ENCODE results near the gene LMLN.
"Not testable (repeated sequence)": the region's sequence is repeated elsewhere in the genome, so short reads cannot be mapped to it uniquely, and the experiment has no call there.

Gene LMLN, protein sequence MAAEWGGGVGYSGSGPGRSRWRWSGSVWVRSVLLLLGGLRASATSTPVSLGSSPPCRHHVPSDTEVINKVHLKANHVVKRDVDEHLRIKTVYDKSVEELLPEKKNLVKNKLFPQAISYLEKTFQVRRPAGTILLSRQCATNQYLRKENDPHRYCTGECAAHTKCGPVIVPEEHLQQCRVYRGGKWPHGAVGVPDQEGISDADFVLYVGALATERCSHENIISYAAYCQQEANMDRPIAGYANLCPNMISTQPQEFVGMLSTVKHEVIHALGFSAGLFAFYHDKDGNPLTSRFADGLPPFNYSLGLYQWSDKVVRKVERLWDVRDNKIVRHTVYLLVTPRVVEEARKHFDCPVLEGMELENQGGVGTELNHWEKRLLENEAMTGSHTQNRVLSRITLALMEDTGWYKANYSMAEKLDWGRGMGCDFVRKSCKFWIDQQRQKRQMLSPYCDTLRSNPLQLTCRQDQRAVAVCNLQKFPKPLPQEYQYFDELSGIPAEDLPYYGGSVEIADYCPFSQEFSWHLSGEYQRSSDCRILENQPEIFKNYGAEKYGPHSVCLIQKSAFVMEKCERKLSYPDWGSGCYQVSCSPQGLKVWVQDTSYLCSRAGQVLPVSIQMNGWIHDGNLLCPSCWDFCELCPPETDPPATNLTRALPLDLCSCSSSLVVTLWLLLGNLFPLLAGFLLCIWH
- total RNA-seq, result 2.9 to 5.7 (median 3.8) reads per million in 4 donors

DNA sequence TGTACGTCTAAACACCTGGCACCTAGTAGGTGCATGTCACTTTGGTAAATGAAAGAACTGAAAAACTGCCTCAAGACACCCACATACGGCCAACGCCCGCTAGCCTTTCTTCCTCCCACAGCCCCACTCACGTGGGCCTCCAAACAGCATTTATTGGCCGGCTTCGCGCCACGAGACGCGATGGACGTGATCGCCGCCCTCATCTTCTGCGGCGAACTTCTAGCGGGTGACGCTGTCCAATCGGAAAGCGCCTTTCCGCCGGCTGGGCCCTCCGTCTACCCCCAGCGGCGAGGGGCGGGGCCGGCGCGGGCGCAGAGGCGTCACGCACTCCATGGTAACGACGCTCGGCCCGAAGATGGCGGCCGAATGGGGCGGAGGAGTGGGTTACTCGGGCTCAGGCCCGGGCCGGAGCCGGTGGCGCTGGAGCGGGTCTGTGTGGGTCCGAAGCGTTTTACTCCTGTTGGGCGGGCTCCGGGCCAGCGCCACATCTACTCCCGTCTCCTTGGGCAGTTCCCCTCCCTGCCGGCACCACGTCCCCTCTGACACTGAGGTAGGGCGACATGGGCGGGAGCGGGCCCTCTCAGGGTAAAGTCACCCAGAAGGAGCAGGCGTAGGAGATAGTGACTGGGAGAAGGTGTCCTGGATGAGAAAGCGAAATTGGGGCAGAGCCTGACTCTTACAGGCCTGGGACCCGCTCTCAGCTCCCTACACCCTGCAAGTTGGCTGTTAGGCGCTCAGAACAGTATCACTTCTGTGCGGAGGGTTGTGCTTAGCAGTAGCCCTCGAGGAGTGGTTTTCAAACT, at the start of gene LMLN:
TSS of gene LMLN (plus strand) at position 327 of the 803 bp plus-strand sequence. CDS start at position 356, 29 bp downstream.
- peak; percentile 88 to 97 (median 92) for DNase-seq

DNA sequence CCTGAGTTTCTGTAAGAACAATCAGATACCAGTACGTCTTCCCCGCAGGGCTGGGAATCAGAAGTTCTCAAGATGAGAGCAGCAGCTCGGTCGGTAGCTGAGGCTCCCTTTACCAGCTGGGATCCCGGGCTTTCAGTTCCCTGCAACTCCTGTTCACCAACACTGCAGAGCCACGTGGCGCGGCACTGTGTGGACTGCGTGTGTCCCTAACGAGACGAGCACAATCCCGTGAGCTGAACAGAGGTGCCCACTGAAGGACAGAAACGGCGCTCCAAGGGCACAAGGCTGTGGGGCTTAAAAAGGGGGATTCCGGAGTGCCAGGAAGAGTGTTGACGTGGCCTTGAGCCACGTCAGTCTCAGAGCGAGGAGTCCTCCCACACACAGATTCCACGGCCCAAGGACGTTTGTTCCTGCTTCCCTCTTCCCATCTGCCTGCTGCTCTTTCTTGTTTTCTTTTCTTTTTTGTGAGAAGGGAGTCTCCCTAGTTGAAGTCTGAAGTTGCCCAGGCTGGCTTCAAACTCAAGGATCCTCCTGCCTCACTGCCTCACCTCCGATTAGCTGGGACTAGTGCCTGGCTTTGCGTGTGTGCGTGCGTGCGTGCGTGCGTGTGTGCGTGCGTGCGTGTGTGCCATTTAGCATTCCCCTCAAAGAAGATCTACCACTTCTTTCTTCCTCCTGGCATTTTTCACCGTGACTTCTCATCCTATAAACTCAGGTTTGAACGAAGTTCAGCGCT, 47.1 kb upstream of the LMLN start:
- DNase-seq, result no peak

DNA sequence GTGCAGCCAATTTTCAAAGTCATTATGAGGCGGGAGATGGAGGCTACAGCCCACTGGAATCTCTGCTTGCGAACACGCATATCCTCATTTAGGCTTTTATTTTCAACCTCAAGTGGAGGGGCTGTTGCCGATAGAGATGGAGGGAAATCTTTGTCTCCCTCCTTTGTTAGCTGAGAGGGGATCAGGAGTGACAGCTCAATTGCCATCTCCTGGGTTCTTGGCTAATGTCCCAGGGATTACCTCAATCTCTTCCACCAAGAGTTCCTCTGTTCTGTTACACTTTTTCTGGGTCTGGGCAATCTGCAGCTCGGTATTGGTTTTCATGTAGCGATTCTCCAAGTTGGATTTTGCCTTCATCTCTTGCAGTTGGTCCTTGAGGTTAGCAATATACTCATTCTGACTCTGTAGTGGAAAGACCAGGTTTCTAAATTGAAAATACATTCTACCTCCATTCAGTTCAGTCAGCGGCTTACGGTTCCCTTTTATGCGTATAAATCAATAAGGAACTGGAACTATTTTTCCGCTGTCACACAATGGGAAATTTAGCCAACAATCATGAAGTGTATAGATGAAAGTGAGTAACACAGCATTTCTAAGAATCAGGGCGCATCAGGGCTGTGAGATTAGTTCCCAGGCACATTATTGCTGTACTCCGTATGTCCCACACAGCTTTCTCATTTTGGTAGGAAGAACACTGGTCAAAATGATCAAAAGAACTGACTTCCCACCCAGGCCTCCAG, 46.2 kb upstream of the LMLN start:
- DNase-seq, result no peak

DNA sequence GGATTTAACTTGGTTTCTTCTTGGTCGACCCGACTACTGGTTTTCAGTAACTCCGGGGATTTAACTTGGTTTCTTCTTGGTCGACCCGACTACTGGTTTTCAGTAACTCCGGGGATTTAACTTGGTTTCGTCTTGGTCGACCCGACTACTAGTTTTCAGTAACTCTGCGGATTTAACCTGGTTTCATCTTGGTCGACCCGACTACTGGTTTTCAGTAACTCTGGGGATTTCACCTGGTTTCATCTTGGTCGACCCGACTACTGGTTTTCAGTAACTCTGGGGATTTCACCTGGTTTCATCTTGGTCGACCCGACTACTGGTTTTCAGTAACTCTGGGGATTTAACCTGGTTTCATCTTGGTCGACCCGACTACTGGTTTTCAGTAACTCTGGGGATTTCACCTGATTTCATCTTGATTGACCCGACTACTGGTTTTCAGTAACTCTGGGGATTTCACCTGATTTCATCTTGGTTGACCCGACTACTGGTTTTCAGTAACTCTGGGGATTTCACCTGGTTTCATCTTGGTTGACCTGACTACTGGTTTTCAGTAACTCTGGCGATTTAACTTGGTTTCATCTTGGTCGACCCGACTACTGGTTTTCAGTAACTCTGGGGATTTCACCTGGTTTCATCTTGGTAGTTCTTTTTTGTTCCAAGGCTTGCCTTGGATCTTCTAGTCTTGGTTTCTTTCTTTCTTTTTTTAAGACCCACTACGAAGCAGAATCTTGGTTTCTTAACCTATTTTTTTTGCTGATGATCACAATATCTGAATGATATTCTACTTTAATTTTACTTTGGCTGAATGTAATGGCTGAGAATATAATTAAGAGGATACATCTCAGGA, 38.4 kb upstream of the LMLN start:
- not testable (repeated sequence) for DNase-seq

DNA sequence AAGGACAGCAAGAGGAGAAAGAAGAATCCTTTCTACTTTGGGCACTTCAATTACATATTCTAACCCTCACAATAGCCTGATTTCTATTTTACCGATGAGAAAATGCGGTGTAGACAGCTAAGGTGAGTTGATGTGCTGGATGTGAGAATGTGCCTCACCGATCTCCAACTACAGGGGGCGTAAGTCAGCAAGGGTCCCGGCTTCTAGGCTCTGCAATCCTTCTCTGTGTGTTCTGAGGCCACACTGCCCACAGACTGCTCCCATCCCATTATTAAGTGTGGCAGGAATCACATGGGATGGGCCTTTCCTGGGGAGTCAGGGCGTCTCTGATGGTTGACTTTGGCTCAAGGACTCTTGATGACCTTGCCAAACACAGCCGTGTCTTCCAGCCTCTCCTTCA, 33.6 kb upstream of the LMLN start:
- DNase-seq, result no peak

DNA sequence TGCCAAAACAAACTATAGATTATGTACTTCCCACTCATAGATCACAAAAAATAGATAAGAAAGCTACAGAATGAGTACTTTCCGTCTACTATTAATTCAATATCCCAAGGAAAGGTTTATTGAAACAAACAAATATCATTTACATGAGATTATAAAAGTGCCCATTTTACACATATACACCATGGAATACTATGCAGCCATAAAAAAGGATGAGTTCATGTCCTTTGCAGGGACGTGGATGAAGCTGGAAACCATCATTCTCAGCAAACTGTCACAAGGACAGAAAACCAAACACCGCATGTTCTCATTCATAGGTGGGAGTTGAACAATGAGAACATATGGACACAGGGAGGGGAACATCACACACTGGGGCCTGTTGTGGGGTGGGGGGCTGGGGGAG, 32.4 kb upstream of the LMLN start:
- not testable (repeated sequence) for DNase-seq

DNA sequence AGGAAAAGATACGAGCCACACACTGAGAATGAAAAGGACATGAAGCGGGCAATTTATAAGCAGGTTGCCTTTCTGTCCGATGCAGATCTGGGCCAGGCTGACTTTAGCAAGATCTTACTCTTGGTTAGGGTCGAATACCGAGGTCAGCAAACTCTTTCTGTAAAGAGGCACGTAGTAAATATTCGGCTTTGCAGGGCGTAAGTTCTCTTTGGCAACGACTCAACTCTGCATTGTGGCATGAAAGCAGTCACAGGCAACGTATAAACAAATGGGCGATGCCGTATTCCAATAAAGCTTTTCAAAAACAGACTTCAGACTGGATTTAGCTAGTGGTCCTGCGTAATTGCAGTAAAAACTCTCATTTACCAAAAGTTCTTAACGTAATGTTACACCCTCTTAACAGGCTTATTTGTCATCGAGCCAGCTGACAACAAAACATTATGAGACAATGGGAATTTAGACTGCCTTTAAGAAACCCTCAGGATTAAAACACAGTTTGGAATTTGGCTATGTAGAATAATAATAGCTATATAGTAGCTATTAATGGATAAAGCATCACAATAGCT, 23.1 kb upstream of the LMLN start:
- no peak for DNase-seq

DNA sequence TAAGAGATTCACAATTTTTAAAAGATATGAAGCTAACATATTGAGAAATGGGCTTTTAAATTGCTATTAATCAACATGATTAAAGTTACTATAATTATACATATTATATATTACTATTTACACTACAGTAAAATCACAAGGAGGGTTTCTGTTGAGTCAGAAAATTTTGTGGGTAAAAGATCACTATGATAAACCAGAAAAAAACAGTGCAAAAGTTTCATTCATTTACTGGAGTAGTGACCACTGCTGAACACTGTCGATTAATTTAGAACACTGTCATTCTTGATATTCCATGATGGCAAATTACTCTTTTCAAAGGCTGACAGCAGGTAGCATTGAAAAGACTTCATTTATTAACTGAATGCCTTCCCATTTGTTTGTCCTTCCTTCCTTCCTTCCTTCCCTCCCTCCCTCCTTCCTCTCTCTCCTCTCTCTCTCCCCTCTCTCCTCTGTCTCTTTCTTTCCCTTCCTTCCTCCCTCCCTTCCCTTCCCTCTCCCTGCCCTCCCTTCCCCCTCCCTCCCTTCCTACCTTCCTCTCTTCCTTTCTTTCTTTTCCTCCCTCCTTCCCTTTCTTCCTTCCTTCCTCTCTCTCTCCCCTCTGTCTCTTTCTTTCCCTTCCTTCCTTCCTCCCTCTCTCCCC, 19.2 kb upstream of the LMLN start:
- no peak for DNase-seq

DNA sequence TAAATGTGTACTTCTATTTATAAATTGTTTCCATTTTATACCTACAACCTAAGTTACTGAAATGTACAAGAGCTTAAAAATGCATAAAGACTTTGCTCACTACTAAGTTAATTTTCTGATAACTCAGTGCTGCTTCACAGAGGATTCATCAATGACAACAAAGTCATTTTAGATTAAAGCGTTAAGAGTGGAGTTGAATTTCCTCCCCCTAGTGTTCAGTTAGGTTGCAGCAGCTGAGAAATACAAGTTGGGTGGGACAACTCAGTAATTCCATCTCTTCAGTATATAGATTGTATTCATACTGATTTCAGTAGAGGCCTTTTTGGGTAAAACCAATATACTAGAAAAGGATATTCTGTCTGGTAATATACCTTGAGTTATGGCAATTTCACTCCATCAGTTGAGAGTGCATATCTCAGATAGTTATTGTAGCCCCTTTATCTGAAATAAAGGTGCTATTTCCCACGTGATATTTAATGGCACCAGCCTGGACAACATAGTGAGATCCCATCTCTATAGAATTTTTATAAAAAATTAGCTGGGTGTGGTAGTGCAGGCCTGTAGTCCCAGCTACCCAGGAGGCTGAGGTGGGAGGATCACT, 17.0 kb upstream of the LMLN start:
- DNase-seq, result peak in 1 of 5 donors; percentile 41

DNA sequence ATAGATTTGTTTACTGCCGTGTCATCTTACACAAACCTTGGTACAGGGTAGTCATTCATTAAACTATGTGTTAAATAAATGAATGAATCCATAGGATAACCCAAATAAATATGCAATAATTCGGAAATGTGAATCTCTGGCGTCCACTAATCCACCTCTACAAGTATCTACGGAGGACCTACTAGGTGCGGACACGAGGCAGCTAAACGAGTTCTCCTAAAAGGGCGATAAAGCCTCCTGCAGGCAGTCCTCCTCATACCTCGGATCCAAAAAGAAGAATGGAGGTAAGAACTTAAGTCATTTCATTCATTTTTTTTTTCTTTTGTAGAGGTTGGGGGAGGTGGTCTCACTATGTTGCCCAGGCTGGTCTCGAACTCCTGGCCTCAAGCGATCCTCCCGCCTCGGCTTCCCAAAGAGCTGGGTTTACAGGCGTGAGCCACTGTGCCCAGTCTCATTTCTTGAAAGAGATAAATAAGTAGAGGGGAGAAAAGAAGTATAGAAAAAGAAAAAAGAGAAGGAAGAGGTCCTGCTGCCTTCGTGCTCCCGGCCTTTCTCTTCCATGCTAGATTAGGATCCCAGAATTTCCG, 10.7 kb upstream of the LMLN start:
- DNase-seq, result no peak

DNA sequence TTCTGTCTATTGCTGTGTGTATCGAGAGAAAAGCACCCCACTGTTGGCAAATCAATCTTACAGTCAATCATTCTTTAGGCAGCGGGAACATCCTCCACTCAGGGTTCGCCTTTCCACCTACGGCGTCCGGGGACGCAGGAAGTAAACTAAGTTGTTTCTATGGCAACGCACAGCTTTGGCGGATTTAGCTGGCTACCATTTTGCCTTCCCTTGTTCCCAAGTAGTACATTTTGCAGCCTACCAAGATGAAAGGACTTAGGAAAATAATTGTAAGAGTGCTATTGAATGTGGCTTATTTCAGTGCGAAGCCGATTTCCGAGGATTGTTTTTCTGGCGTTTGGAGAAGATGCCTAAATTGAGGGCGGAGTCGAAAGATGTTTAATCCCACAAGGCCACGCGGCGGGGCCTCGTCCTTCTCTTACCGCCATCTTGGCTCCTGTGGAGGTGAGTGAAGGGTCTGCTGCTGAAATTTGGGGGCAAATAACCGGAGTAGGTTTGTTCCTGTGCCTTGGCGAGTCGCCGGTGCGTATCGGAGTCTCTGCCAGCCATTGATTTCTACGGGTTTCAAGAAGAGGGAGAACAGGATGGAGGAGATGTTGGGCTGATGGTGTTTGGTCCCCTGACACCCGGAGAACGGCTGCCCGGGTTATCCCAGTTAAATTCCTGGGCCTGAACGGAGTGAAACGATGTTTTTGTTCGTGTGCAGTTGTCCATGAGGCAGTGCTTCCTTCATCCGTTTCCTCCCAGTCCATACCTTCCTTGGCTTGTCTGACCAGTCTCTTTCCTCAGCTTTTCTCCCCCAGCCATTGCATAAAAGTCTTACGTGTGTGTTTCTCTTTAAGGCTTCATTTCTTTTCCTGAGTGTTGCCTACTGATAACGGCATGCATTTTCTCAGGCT, 10.0 kb upstream of the LMLN start, which contains the start of gene RPL35A:
TSS of gene RPL35A (plus strand) at position 413 of the 899 bp plus-strand sequence. CDS start 778 bp downstream, outside the sequence.
- DNase-seq, result peak; percentile 69 to 92 (median 74)

DNA sequence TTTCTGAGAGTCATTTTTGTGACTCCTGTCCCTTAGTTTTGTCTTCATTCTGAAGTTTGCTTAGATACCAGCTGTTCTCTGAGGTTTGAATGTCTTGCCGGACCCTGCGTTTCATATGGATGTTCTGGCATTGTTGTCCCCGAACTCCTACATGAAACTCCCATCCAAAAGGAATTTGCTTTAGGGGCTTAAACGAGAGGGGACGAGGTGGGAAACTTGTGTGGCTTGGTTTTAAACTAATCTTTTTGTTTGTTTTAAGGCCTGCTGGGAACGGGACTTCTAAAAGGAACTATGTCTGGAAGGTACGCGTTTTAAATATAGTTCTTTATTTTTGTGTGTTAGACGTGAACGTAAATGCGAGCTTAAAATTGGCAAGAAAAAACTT, 9.3 kb upstream of the LMLN start:
- DNase-seq, result no peak

DNA sequence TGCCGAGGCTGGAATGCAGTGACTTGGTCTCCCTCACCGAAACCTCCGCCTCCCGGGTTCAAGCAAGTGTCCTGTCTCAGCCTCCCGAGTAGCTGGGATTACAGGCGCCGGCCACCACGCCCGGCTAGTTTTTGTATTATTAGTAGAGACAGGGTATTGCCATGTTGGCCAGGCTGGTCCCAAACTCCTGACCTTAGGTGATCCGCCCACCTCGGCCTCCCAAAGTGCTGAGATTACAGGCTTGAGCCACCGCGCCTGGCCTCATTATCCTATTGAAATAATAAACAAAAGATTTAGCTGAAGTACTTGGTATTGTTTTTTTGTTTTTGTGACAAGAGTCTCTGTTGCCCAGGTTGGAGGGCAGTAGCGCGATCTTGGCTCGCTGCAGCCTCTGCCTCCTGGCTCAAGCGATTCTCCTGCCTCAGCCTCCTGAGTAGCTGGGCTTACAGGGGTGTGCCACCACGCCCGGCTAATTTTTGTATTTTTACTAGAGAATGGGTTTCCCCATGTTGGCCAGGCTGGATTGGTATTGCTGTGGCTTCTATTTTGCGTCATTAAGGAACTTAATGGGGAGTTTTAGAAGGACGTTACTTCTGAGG, 8.5 kb upstream of the LMLN start:
- no peak for DNase-seq

DNA sequence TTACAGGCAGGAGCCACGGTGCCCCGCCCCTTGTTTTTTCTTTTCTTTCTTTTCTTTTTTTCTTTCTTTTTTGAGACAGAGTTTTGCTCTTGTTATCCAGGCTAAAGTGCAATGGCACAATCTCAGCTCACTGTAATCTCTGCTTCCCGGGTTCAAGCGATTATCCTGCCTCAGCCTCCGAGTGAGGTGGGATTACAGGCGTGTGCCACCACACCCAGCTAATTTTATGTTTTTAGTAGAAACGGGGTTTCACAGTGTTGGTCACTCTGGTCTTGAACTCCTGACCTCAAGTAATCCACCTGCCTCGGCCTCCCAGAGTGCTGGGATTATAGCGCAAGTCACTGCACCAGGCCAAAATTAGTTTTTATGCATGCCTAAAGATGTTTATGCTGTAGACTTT, 7.6 kb upstream of the LMLN start:
- DNase-seq, result no peak

DNA sequence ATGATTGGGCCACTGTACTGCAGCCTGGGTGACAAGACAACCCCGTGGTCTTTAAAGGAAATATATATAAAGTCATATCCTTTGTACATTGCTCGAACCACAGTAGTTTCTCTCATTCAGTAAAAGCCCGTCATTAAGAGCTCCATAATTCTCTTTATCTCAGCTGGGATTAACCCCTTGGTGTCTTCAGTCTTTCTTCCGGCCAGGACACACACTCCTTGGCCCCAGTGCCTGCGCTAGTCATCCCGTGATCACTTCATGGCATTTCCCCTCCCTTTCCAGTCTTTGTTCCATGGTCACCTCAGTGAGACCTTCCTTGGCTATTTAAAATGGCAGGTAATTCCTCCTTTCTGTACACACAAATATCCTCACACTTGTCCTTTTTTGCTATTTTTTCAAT, 6.7 kb upstream of the LMLN start:
- DNase-seq, result no peak

DNA sequence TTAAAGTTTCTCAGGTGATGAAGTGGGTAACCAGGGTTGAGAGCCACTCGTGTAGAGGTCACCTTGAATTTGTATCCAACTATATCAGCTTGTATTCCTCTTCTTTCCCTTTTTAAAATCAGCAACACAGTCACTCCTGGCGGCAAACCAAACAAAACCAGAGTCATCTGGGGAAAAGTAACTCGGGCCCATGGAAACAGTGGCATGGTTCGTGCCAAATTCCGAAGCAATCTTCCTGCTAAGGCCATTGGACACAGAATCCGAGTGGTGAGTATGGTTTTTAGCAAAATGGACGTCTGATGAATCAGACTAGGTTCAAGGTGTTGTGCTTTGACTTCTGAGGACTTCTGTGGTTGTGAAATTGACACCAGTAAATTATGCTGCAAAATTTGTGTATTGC, 6.1 kb upstream of the LMLN start:
- DNase-seq, result no peak

DNA sequence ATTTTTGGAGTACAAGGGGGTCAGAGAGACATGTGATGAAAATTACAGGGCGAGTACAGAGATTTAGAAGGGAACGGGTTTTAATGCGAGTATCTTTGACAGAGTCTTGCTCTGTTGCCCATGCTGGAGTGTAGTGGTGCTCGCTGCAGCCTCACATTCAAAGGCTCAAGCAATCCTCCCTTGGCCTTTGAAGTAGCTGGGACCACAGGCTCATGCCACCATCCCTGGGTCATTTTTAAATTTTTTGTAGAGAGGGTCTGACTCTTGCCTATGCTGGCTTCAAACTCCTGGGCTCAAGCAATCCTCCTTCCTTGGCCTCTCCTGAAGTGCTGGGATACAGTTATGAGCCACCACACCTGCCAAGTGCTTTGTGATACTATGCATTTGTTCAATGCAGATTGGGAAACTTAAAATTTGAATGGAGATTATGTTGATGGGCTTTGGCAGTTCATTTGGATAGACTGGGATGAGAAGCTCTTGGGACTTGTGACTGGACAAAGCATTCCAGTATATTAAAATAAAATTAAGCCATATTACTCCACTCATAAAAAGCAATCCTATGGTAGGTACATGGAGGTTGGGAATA, 4.0 kb upstream of the LMLN start:
- no peak for DNase-seq
